H9 (cell line): Measurements from ENCODE around the gene FXYD6. TPM values are rescaled to one million over a fixed set of nuclear protein-coding genes. Genes with fewer than 3 reads are reported as not detected.
A peak's percentile ranks its signal among the peaks of the same experiment; 100 is the strongest.

ENCODE experiments used
- DNase-seq: peaks from one replicate; pipeline ENCODE4 v3.0.0-alpha.2; 2017
- H2AFZ ChIP-seq: one replicate; pipeline ENCODE4 v1.6.1; 2013; ENCODE audit warnings: mild to moderate bottlenecking, low read length, control low read depth, moderate library complexity
- H2AK5ac ChIP-seq: 2 replicates; pipeline ENCODE4 v1.6.1; 2013; ENCODE audit warnings: low read length, control low read depth, mixed read lengths; ENCODE audit not compliant: insufficient read length
- H2BK120ac ChIP-seq: one replicate; pipeline ENCODE4 v1.6.1; 2013; ENCODE audit warnings: low read depth, mild to moderate bottlenecking, low read length, control low read depth, inconsistent platforms; ENCODE audit not compliant: poor library complexity, severe bottlenecking
- H2BK12ac ChIP-seq: 2 replicates; pipeline ENCODE4 v1.6.1; 2013; ENCODE audit warnings: low read length, control low read depth, mixed read lengths, low read depth; ENCODE audit not compliant: insufficient read length
- H2BK15ac ChIP-seq: 2 replicates; pipeline ENCODE4 v1.6.1; 2013; ENCODE audit warnings: low read depth, low read length, control low read depth
- H2BK20ac ChIP-seq: one replicate; pipeline ENCODE4 v1.6.1; 2013; ENCODE audit warnings: low read depth, mild to moderate bottlenecking, low read length, control low read depth, inconsistent platforms; ENCODE audit not compliant: poor library complexity, severe bottlenecking
- H2BK5ac ChIP-seq: 2 replicates; pipeline ENCODE4 v1.6.1; 2013; ENCODE audit warnings: low read length, control low read depth, mixed read lengths; ENCODE audit not compliant: insufficient read length
- H3K14ac ChIP-seq: 2 replicates; pipeline ENCODE4 v1.6.1; 2013; ENCODE audit warnings: low read length, control low read depth; ENCODE audit not compliant: insufficient read depth
- H3K18ac ChIP-seq: 2 replicates; pipeline ENCODE4 v1.6.1; 2013; ENCODE audit warnings: low read depth, mild to moderate bottlenecking, mixed read lengths, low read length, control low read depth; ENCODE audit not compliant: insufficient read length
- H3K23ac ChIP-seq: 2 replicates; pipeline ENCODE4 v1.6.1; 2013; ENCODE audit warnings: low read length, control low read depth, mixed read lengths, low read depth; ENCODE audit not compliant: insufficient read length
- H3K23me2 ChIP-seq: 2 replicates; pipeline ENCODE4 v1.6.1; 2013; ENCODE audit warnings: low read depth, mild to moderate bottlenecking, mixed read lengths, low read length, control low read depth; ENCODE audit not compliant: insufficient read length, poor library complexity, severe bottlenecking
- H3K27ac ChIP-seq: 2 replicates; pipeline ENCODE4 v1.5.1; 2013; ENCODE audit warnings: low read length, control low read depth, mixed read lengths, low read depth; ENCODE audit not compliant: insufficient read length
- H3K27me3 ChIP-seq: 2 replicates; pipeline ENCODE4 v1.6.1; 2013; ENCODE audit warnings: low read length, control low read depth, inconsistent platforms; ENCODE audit not compliant: insufficient read depth
- H3K4ac ChIP-seq: 2 replicates; pipeline ENCODE4 v1.6.1; 2013; ENCODE audit warnings: low read depth, mild to moderate bottlenecking, control low read depth, inconsistent platforms, low read length, moderate library complexity
- H3K4me1 ChIP-seq: 2 replicates; pipeline ENCODE4 v1.6.1; 2013; ENCODE audit warnings: low read length, control low read depth, inconsistent platforms; ENCODE audit not compliant: insufficient read depth
- H3K4me2 ChIP-seq: 2 replicates; pipeline ENCODE4 v1.6.1; 2013; ENCODE audit warnings: low read length, control low read depth, mixed read lengths; ENCODE audit not compliant: insufficient read length, insufficient read depth
- H3K56ac ChIP-seq: 2 replicates; pipeline ENCODE4 v1.6.1; 2013; ENCODE audit warnings: low read depth, mild to moderate bottlenecking, mixed read lengths, low read length, control low read depth; ENCODE audit not compliant: insufficient read length
- H3K79me1 ChIP-seq: 2 replicates; pipeline ENCODE4 v1.6.1; 2013; ENCODE audit warnings: low read depth, mild to moderate bottlenecking, moderate library complexity, low read length, control low read depth, inconsistent platforms; ENCODE audit not compliant: insufficient read depth, poor library complexity, severe bottlenecking
- H3K79me2 ChIP-seq: 2 replicates; pipeline ENCODE4 v1.6.1; 2013; ENCODE audit warnings: low read length, control low read depth, inconsistent platforms; ENCODE audit not compliant: insufficient read depth
- H3K9ac ChIP-seq: 2 replicates; pipeline ENCODE4 v1.6.1; 2013; ENCODE audit warnings: low read length, control low read depth, mixed read lengths; ENCODE audit not compliant: insufficient read length; ENCODE audit errors: extremely low read depth
- H3K9me3 ChIP-seq: one replicate; pipeline ENCODE4 v1.6.1; 2013; ENCODE audit warnings: low read depth, low read length, inconsistent platforms; ENCODE audit not compliant: control insufficient read depth
- H3T11ph ChIP-seq: one replicate; pipeline ENCODE4 v1.6.1; 2013; ENCODE audit warnings: mild to moderate bottlenecking, low read length, control low read depth, inconsistent platforms
- H4K20me1 ChIP-seq: one replicate; pipeline ENCODE4 v1.6.1; 2013; ENCODE audit not compliant: control insufficient read depth, insufficient read length, insufficient read depth
- H4K5ac ChIP-seq: 2 replicates; pipeline ENCODE4 v1.6.1; 2013; ENCODE audit warnings: low read depth, mild to moderate bottlenecking, mixed read lengths, low read length, control low read depth; ENCODE audit not compliant: insufficient read length
- H4K8ac ChIP-seq: replicated peaks from 2 replicates; pipeline ENCODE4 v1.6.1; 2013; ENCODE audit warnings: low read length, control low read depth, mixed read lengths, low read depth; ENCODE audit not compliant: insufficient read length
- H4K91ac ChIP-seq: 2 replicates; pipeline ENCODE4 v1.6.1; 2013; ENCODE audit warnings: low read depth, mild to moderate bottlenecking, moderate library complexity, mixed read lengths, low read length, control low read depth; ENCODE audit not compliant: insufficient read length
- H3K27ac Mint-ChIP-seq, 3 experiments: 2 replicates in 2 of 3; 3 replicates in 1 of 3; pipeline ENCODE4 v1.8.0; 2020 to 2021; ENCODE audit warnings: mixed read lengths in 3 of 3, mild to moderate bottlenecking in 1 of 3, moderate library complexity in 1 of 3
- H3K27me3 Mint-ChIP-seq: 2 replicates; pipeline ENCODE4 v1.8.0; 2021; ENCODE audit warnings: low read depth, mild to moderate bottlenecking, moderate library complexity, mixed read lengths
- H3K36me3 Mint-ChIP-seq, 3 experiments: 2 replicates in 2 of 3; 3 replicates in 1 of 3; pipeline ENCODE4 v1.8.0; 2020 to 2021; ENCODE audit warnings: low read depth in 3 of 3, mixed read lengths in 3 of 3; ENCODE audit not compliant: insufficient read depth in 1 of 3
- H3K4me1 Mint-ChIP-seq, 2 experiments: 2 replicates each; pipeline ENCODE4 v1.8.0; 2020; ENCODE audit warnings: mixed read lengths in 2 of 2
- H3K4me3 Mint-ChIP-seq, 2 experiments: 2 replicates in 1 of 2; 3 replicates in 1 of 2; pipeline ENCODE4 v1.8.0; 2020 to 2021; ENCODE audit warnings: mild to moderate bottlenecking in 2 of 2, mixed read lengths in 2 of 2, moderate library complexity in 1 of 2
- H3K9me3 Mint-ChIP-seq, 2 experiments: 2 replicates in 1 of 2; 3 replicates in 1 of 2; pipeline ENCODE4 v1.8.0; 2020; ENCODE audit warnings: mild to moderate bottlenecking in 2 of 2, mixed read lengths in 2 of 2, moderate library complexity in 1 of 2
- CTCF ChIP-seq: fragments of 200-600 bp; sonication (generic); conservative IDR thresholded peaks from 3 replicates; pipeline ENCODE4 v1.8.0; 2021; ENCODE audit warnings: antibody characterized with exemption, mild to moderate bottlenecking
- WGBS: extraction: QIAGEN DNeasy Blood & Tissue Kit; methylation state at CpG from one replicate; pipeline ENCODE4 v1.1.7; 2013; ENCODE audit warnings: missing lambda C conversion rate, low lambda C conversion rate, mixed read lengths; ENCODE audit not compliant: insufficient read length; ENCODE audit errors: extremely low coverage; 5-methylcytosine and 5-hydroxymethylcytosine counted together
- total RNA-seq: library from RNA; stranded (reverse); gene quantifications from 2 replicates; pipeline ENCODE4 v1.2.1, GENCODE V29; 2021

FXYD6 gene
- total RNA-seq, 1 experiment from 2014 or later: 18.3 TPM

GRCh38 chr11:117857734-117858414, 18.6 kb downstream of the FXYD6 start:
- no peak overlapping the region for H2BK15ac ChIP-seq
- no peak overlapping the region for H3K4me2 ChIP-seq
- no peak overlapping the region for H3K18ac ChIP-seq
- no peak overlapping the region for H3K4ac ChIP-seq
- peak; percentile 10 for DNase-seq
- no peak overlapping the region for H3T11ph ChIP-seq
- Mint-ChIP-seq H3K27me3 (no peaks in the 10 kb centered on the region; the same call in none of the 2 replicates), H3K4me3 (no peak overlapping the region), H3K36me3 (peaks cover 0 to 11% (median 8%) of the 10 kb centered on the region in 3 experiments; a peak in 6 of 7 replicates), H3K27ac (no peak overlapping the region; a peak in 1 of 7 replicates), H3K9me3 (peaks cover 2 to 4% of the 10 kb centered on the region in 2 experiments), H3K4me1 (peaks cover 24 to 48% of the 10 kb centered on the region in 2 experiments)
- H4K8ac ChIP-seq: no peak overlapping the region
- no peak overlapping the region for H3K23ac ChIP-seq
- no peak overlapping the region for H4K91ac ChIP-seq
- no CpG with 5 or more reads among the region's 11 CpGs for WGBS
- H3K9ac ChIP-seq: no peak overlapping the region
- no peak overlapping the region for H3K14ac ChIP-seq
- H3K27me3 ChIP-seq: no peaks in the 10 kb centered on the region
- no peak overlapping the region for H4K5ac ChIP-seq
- no peak overlapping the region for H2BK12ac ChIP-seq
- H3K27ac ChIP-seq: no peak overlapping the region
- H2AK5ac ChIP-seq: no peak overlapping the region
- no peak for TF ChIP-seq CTCF
- no peak overlapping the region for H2AFZ ChIP-seq
- no peaks in the 10 kb centered on the region for H3K9me3 ChIP-seq
- no peak overlapping the region for H3K56ac ChIP-seq
- no peaks in the 10 kb centered on the region for H3K79me1 ChIP-seq
- peaks cover 3% of the 10 kb centered on the region; the same call in 1 of the 2 replicates for H3K4me1 ChIP-seq
- H2BK20ac ChIP-seq: no peak overlapping the region
- no peak overlapping the region for H2BK120ac ChIP-seq
- H2BK5ac ChIP-seq: no peak overlapping the region
- no peaks in the 10 kb centered on the region for H4K20me1 ChIP-seq
- no peaks in the 10 kb centered on the region for H3K79me2 ChIP-seq
- H3K23me2 ChIP-seq: no peaks in the 10 kb centered on the region
